Eye (tissue), 1 donor: Measurements from ENCODE around the gene FBXW5.

Source experiments
- DNase-seq: peaks from one replicate; pipeline ENCODE4 v3.0.0-alpha.2; 2015

Gene FBXW5

DNA sequence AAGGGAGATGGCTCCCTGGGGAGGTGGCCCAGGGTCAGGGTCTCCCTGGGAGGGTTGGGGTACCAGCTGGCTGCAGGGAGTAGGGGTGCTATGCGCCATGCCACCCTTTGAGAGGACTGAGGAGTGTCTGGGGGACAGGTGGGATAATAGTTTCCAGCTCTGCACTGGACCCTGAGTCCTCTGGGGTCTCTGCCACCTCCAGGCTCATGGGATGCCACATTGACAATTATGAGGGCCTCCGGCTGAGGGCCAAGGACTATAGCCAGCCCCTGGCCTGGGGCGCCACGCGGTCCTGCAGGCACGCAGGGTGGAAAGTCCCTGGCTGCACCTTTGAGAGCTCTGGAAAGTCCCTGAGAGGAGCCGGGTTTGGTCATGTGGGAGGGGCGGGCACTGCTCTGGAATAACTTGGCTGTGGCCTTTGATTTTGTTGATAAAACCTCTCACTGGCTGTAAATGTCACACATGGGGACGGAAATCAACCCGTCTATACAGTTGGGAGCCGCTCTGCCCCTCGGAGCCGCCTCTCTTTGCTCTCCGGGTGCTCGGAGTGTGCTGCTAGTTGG is 42.2 kb downstream of the FBXW5 start:
- DNase-seq: no peak

DNA sequence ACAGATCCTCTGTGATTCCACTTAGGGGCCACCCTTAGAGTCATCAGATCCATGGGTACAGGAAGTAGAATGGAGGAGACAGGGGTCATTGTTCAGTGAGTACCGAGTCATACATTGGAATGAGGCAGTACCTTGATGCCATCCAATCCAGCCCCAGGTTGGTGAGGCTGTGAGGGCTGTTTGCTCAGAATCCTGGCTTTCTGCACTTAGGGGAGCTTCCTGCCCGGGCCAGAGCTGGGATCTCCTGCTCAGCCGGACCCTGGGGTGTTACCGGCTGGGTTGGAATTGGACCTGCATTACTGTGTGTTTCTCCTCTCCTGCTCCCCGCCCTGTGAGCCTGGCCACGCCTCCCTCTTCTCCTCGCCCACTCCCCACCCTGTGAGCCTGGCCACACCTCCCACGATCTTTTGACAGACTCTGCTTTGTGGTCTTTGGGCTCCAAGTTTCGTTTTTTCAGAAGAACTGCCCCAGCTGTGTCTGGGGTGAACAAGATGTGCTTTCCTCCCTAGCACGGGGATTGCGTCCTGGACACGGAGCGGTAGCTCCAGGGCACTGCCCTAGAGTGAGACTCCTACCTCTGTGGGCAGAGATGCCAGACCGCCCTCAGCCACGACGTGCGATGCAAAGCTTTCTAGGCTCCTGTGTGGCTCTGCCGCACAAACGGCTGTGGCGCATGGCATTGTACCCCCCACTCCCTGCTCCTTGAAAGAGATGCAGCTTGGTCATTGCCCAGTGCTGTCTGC is 42.9 kb downstream of the FBXW5 start:
- DNase-seq: no peak

DNA sequence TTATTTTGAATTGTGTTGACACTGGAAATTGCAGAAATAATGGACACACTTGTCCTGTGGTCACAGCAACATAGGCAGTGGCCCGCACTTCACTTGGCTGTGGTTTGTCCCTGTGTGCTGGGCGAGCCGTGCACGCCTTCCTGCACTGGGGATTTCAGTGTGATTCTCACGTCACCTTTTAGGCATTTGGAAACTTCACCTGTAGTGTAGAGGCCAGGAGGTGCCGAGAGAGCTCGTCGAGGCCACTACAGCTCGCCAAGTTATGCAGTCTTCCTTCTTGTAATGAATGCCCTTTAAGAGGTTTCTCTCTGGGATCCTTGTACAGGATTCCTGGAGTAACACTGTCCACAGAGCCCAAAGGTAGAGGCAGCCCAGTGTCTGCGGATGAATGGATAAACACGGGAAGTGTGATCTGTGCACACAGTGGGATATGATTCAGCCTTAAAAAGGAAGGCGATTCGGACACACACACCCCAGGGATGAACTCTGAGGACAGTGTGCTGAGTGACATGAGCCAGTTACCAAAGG is 43.5 kb downstream of the FBXW5 start:
- DNase-seq: no peak

DNA sequence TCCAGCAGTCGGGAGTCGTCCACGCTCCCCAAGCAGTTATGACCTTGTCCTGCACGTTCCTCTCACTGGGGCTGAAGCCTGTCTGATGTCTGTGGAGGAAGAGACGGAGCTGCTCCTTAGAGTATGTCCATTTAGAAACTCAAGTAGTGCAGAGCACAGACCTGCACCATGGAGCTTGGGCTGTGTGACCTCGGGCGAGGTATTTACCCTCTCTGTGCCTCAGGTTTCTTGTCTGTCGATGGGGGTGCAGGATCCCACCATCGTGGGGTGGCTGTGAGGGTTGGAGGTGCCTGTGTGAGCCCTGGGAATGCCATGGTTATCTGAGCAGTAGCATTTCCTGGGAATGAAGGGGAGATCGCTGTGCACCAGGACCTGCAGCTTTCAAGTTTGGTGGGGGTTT is 44.0 kb downstream of the FBXW5 start:
- no peak for DNase-seq

DNA sequence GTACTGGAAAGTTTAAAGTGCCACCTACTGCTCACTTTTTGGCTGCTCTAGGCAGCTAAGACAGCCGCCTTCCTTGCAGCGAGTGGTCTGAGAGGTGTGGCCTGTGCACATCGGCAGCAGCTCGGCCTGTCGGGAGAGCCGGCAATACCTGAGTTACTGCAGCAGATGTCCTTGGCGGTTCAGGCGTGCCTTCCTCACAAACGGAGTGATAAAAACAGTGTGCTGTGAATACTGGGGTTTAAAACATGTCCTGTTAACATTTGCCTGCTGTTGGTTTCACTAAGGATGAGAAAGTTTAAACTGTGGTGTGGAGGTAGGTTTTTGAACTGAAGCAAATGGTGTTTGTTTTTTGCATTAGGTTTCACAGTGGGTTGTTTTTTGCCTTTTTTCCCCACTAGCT is 45.3 kb downstream of the FBXW5 start:
- no peak for DNase-seq

DNA sequence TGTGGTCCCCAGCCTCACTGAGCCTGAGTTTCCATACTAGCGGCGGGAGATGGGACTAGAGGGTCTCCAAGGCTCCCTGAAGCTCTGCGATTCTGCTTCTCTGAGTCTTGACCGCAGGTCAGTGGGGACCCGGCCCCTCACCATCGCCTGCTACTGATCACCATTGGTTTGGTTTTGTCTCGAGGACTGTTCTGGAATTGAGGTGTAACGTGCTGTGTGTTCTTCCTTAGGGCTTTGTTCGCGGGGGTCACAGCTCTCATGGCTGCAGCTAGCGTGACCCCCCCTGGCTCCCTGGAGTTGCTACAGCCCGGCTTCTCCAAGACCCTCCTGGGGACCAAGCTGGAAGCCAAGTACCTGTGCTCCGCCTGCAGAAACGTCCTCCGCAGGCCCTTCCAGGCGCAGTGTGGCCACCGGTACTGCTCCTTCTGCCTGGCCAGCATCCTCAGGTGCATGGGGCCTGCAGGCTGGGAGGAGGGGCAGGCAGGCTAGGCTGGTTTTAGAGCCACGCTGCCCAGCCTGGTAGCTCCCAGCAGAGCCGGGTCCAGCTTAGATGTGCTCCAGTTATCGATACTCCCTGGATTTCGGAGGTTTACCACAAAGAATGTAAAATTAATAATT is 45.9 kb downstream of the FBXW5 start:
- DNase-seq: no peak

DNA sequence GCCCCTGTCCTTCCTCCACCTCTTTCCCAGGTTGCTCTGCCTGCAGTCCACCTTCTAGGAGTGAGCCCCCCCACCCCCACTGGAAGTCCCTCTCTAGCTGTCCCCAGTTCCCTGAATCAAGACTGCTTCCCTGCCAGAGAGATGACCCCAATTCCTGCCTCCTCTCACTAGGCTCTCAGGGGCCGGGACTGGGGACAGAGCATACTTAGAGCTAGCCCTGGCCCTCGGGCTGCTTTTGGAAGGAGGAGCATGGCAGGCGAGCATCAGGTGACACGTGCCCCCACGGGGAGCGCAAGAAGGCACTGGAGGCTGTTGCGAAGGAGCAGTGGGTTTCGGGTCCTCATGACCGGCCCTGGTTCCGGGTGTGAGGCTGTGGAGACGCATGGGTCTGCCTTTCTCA is 48.5 kb downstream of the FBXW5 start:
- no peak for DNase-seq

DNA sequence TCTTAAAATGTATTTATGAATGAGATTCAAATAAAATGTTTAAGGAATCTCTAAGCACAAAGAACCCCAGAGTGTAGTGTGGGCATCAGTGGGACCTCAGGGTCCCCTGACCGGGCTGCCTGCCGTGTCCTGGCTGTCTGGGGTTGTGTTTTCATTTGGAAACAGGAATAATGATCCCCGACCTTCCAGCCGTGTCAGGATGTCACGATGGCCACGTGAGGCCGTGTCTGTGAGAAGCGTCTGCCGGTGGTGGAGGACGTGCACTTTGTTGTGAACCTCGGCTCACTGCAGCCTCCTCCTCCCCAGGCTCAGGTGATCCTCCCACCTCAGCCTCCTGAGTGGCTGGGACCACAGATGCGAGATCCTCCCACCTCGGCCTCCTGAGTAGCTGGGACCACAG is 53.9 kb downstream of the FBXW5 start:
- no peak for DNase-seq
